K562 (cell line): ENCODE results near the gene DNAH17. TPM values are rescaled to one million over a fixed set of nuclear protein-coding genes. Genes with fewer than 3 reads are reported as not detected.

Experiments
- ATAC-seq: fragments of 200-7000 bp; cut with Tn5 transposase; 3 replicates; pipeline ENCODE4 v1.9.1; 2020; ENCODE audit warnings: moderate library complexity
- BruUV-seq: library from RNA; stranded (reverse); fragments of 400-500 nt; replicated peaks from 2 replicates; lab custom pipeline; 2021; lab: Mats Ljungman, UMichigan
- CTCF ChIA-PET: fragments of 300-600 bp; formaldehyde crosslinking; extraction: SDS; loops from one replicate; lab custom pipeline; 2021; ENCODE audit warnings: low intra/inter-chr PET ratio; lab: Yijun Ruan, JAX
- POLR2A ChIA-PET: fragments of 300-600, 350-650 bp; sonication (Branson Sonifier 250); formaldehyde crosslinking; extraction: SDS; loops from one replicate; lab custom pipeline; 2021; ENCODE audit warnings: antibody characterized with exemption, inconsistent platforms; lab: Yijun Ruan, JAX
- DNase-seq, 4 experiments: peaks; one replicate each; pipeline versions ENCODE4 v3.0.0 to v3.0.0-alpha.2; 2011 to 2018; ENCODE audit warnings: low spot score in 3 of 4, mixed read lengths in 3 of 4; ENCODE audit errors: extremely low read depth in 1 of 4
- FAIRE-seq: peaks from 2 replicates; lab custom pipeline; 2011; peaks lifted over from hg19 to GRCh38; lab: Jason Lieb, UNC
- H2AFZ ChIP-seq: 2 replicates; pipeline ENCODE4 v1.6.0; 2011; ENCODE audit warnings: low read depth, low read length, control low read depth, inconsistent platforms
- H3K27ac ChIP-seq: fragments of 200-600 bp; 3 replicates; pipeline ENCODE4 v1.8.0; 2011; ENCODE audit warnings: low read depth, mild to moderate bottlenecking, control low read depth, inconsistent platforms, low read length, moderate library complexity, mixed read lengths; ENCODE audit errors: extremely low read depth
- H3K27me3 ChIP-seq, 2 experiments: fragments of 300-600 bp in 1 of 2; 2 replicates in 1 of 2; 3 replicates in 1 of 2; pipeline versions ENCODE4 v1.6.0 to v1.8.0; 2011; ENCODE audit warnings: inconsistent platforms in 2 of 2, low read length in 2 of 2, mild to moderate bottlenecking in 1 of 2, mixed read lengths in 1 of 2, moderate library complexity in 1 of 2; ENCODE audit not compliant: control insufficient read depth in 2 of 2, insufficient read depth in 2 of 2
- H3K36me3 ChIP-seq: fragments of 300-600 bp; 3 replicates; pipeline ENCODE4 v1.8.0; 2011; ENCODE audit warnings: mild to moderate bottlenecking, low read length, inconsistent platforms; ENCODE audit not compliant: control insufficient read depth, insufficient read depth
- H3K4me1 ChIP-seq, 2 experiments: fragments of 200-600 bp in 1 of 2; replicated peaks in 1 of 2; 2 replicates in 1 of 2; 3 replicates in 1 of 2; pipeline versions ENCODE4 v1.5.1 to v1.8.0; 2011; ENCODE audit warnings: inconsistent platforms in 2 of 2, low read length in 2 of 2, mild to moderate bottlenecking in 1 of 2, mixed read lengths in 1 of 2, moderate library complexity in 1 of 2; ENCODE audit not compliant: control insufficient read depth in 2 of 2, insufficient read depth in 2 of 2
- H3K4me2 ChIP-seq: 2 replicates; pipeline ENCODE4 v1.6.1; 2011; ENCODE audit warnings: low read length, control low read depth, inconsistent platforms, mixed read lengths; ENCODE audit not compliant: insufficient read depth
- H3K4me3 ChIP-seq: fragments of 200-600 bp; sonication (generic), shearing (Covaris generic); 2 replicates; pipeline ENCODE4 v1.5.1; 2016; ENCODE audit warnings: control low read depth, inconsistent platforms
- H3K79me2 ChIP-seq: fragments of 200-600 bp; 3 replicates; pipeline ENCODE4 v1.8.0; 2011; ENCODE audit warnings: low read length, inconsistent platforms; ENCODE audit not compliant: control insufficient read depth, insufficient read depth
- H3K9ac ChIP-seq, 2 experiments: 2 replicates each; pipeline versions ENCODE4 v1.6.0 to v1.6.1; 2011; ENCODE audit warnings: low read depth in 2 of 2, low read length in 2 of 2, control low read depth in 1 of 2, inconsistent platforms in 1 of 2, mild to moderate bottlenecking in 1 of 2, mixed read lengths in 1 of 2; ENCODE audit not compliant: insufficient read depth in 1 of 2
- H3K9me1 ChIP-seq: one replicate; pipeline ENCODE4 v1.6.0; 2011; ENCODE audit warnings: inconsistent platforms, mild to moderate bottlenecking, low read length, moderate library complexity; ENCODE audit not compliant: control insufficient read depth, insufficient read depth
- H3K9me3 ChIP-seq: replicated peaks from 2 replicates; pipeline ENCODE4 v1.5.1; 2011; ENCODE audit warnings: low read depth, low read length, inconsistent platforms; ENCODE audit not compliant: control insufficient read depth, insufficient read depth
- H4K20me1 ChIP-seq: replicated peaks from 2 replicates; pipeline ENCODE4 v1.6.1; 2011; ENCODE audit warnings: low read length, inconsistent platforms, mixed read lengths; ENCODE audit not compliant: control insufficient read depth, insufficient read depth
- BHLHE40 ChIP-seq: IDR thresholded peaks from 2 replicates; pipeline ENCODE4 v1.6.1; 2011; ENCODE audit warnings: low read length, improper control_type of control experiment
- NCOA1 ChIP-seq: fragments of 450-650 bp; IDR thresholded peaks from 2 replicates; pipeline ENCODE4 v1.6.1; 2016; ENCODE audit warnings: low read depth
- NFIC ChIP-seq: fragments of 450-650 bp; IDR thresholded peaks from 2 replicates; pipeline ENCODE4 v1.6.1; 2017; ENCODE audit warnings: mild to moderate bottlenecking, inconsistent platforms
- RCOR1 ChIP-seq, 2 experiments: IDR thresholded peaks; 2 replicates each; pipeline ENCODE4 v1.6.1; 2012; ENCODE audit warnings: low read depth in 2 of 2, low read length in 2 of 2, borderline replicate concordance in 1 of 2, improper control_type of control experiment in 1 of 2
- THAP7 ChIP-seq: fragments of 250-450 bp; sonication (Bioruptor Pico); IDR thresholded peaks from 2 replicates; pipeline ENCODE4 v1.5.0; 2021
- ZBTB49 ChIP-seq: sonication (generic); formaldehyde crosslinking; IDR thresholded peaks from 2 replicates; pipeline ENCODE4 v1.8.0; 2022; ENCODE audit warnings: missing genetic modification reagents, mild to moderate bottlenecking, borderline replicate concordance
- ZNF695 ChIP-seq: fragments of 450-650 bp; formaldehyde crosslinking; IDR thresholded peaks from 2 replicates; pipeline ENCODE4 v1.4.0; 2020; ENCODE audit warnings: mild to moderate bottlenecking, moderate library complexity
- WGBS: fragments of 100-300 bp; shearing (Covaris generic); methylation state at CpG from one replicate; pipeline ENCODE4 v1.1.6; 2016; ENCODE audit warnings: low coverage, mixed read lengths; ENCODE audit not compliant: insufficient coverage; ENCODE audit errors: missing lambda C conversion rate; 5-methylcytosine and 5-hydroxymethylcytosine counted together
- in situ Hi-C: fragments of 300-500 bp; cut with MboI; formaldehyde crosslinking; loops from 4 replicates; pipeline ENCODE4 v1.15.0; 2018; ENCODE audit warnings: inconsistent platforms, mixed read lengths
- intact Hi-C: fragments of 100-400 bp; cut with micrococcal nuclease; formaldehyde crosslinking; loops from 2 replicates; pipeline ENCODE4 v1.14.2; 2022
- polyA plus RNA-seq, 8 experiments: library from polyadenylated mRNA; depleted of rRNA in 4 of 8; stranded (reverse) in 5 of 8; unstranded in 3 of 8; fragments of >200 nt; fragmentation: Nextera tagmentation in 2 of 8; fragmentation: Illumina TruSeq in 1 of 8; extraction: Ambion mirVana in 2 of 8; extraction: Trizol in 1 of 8; gene quantifications; 2 replicates each; pipeline versions ENCODE4 v1.2.1 to v1.2.3, GENCODE V29; 2011 to 2014; ENCODE audit warnings: inconsistent platforms in 1 of 8, missing spikeins in 1 of 8
- total RNA-seq, 7 experiments: library from RNA; depleted of rRNA in 6 of 7; stranded (reverse); fragments of >200 nt in 6 of 7; fragmentation: Illumina TruSeq in 2 of 7; extraction: Trizol in 2 of 7; gene quantifications; 2 replicates each; pipeline versions ENCODE4 v1.2.1 to v1.2.3, GENCODE V29; 2011 to 2021; ENCODE audit warnings: low replicate concordance in 1 of 7

DNAH17 gene
- total and polyA plus RNA-seq, 9 of the 15 experiments (the other 6 are each of a cell fraction or from before 2014, with no cell fraction given), result under 0.01 to 0.06 (median 0.03) TPM; not detected in 5

- peaks cover 2% of the 10 kb centered on the region for H3K9me1 ChIP-seq
- peaks cover 0 to 5% of the 10 kb centered on the region in 2 experiments; a peak in 2 of 5 replicates for H3K4me1 ChIP-seq
- peaks cover 37 to 68% of the 10 kb centered on the region in 2 experiments for H3K27me3 ChIP-seq
- FAIRE-seq, result no peak
- H3K9me3 ChIP-seq, result no peaks in the 10 kb centered on the region
- no peak overlapping the region for H3K4me3 ChIP-seq
- CTCF ChIA-PET, result no interaction called here
- WGBS, result 6% methylated on average over 5 of the region's 5 CpGs
- TF ChIP-seq NCOA1, result no peak
- no peak for TF ChIP-seq ZBTB49 (CRISPR knock-in tag)
- no peak for TF ChIP-seq ZNF695 (CRISPR knock-in tag)
- no peak for TF ChIP-seq THAP7 (CRISPR knock-in tag)
- TF ChIP-seq BHLHE40, result no peak
- TF ChIP-seq RCOR1 (IDR thresholded peaks at IDR 0.05; ENCODE audit: borderline replicate concordance in 1 of 2, low read depth in 2 of 2, low read length in 2 of 2), result no peak
- TF ChIP-seq NFIC, result peak; percentile 47; the same call in 1 of the 2 replicates
- TF ChIP-seq, all 486 proteins: peak for 1
- POLR2A ChIA-PET, result interaction anchor here (0.6 to 1.1 kb wide), 2 partner anchors 14 to 25 kb away, joined by 3 read pairs; no protein-coding TSS in a partner anchor
- no peaks in the 10 kb centered on the region for H3K36me3 ChIP-seq
- intact Hi-C loops, result no loop called here
- ATAC-seq, result no peak
- H3K4me2 ChIP-seq, result no peak overlapping the region
- no peak overlapping the region for H3K9ac ChIP-seq
- in situ Hi-C loops, result no loop called here
- DNase-seq, result no peak
- no peak overlapping the region for H2AFZ ChIP-seq
- H3K79me2 ChIP-seq, result no peaks in the 10 kb centered on the region
- no TSS peak for BruUV-seq
- H4K20me1 ChIP-seq, result peaks cover 3% of the 10 kb centered on the region
- H3K27ac ChIP-seq, result no peak overlapping the region
Measured at GRCh38 chr17:78532311-78532710, 44.9 kb downstream of the DNAH17 start.
